Smooth muscle cell (in vitro differentiated cells): Measurements from ENCODE around the gene UGT3A1. TPM values are rescaled to one million over a fixed set of nuclear protein-coding genes. Genes with fewer than 3 reads are reported as not detected.
"Not testable (repeated sequence)": the region's sequence is repeated elsewhere in the genome, so short reads cannot be mapped to it uniquely, and the experiment has no call there.

Experiments used
- DNase-seq: peaks from one replicate; lab custom pipeline; 2025; ENCODE audit not compliant: unreplicated experiment; lab: John Stamatoyannopoulos, UW
- H2AFZ ChIP-seq: fragments of 200-600 bp; sonication (generic); 2 replicates; pipeline ENCODE4 v1.6.0; 2016; ENCODE audit warnings: antibody characterized with exemption, low read depth, mild to moderate bottlenecking
- H3F3A ChIP-seq: fragments of 200-600 bp; sonication (generic); 2 replicates; pipeline ENCODE4 v1.6.0; 2017; ENCODE audit warnings: antibody characterized with exemption, low read depth
- H3K27ac ChIP-seq: fragments of 200-600 bp; sonication (generic); 2 replicates; pipeline ENCODE4 v1.5.1; 2016; ENCODE audit warnings: low read depth, mild to moderate bottlenecking
- H3K27me3 ChIP-seq: fragments of 200-600 bp; sonication (generic); 2 replicates; pipeline ENCODE4 v1.6.1; 2016; ENCODE audit warnings: low read depth, mild to moderate bottlenecking
- H3K36me3 ChIP-seq: fragments of 200-600 bp; sonication (generic); 2 replicates; pipeline ENCODE4 v1.5.1; 2016; ENCODE audit warnings: low read depth
- H3K4me1 ChIP-seq: fragments of 200-600 bp; sonication (generic); 2 replicates; pipeline ENCODE4 v1.5.1; 2016; ENCODE audit warnings: low read depth
- H3K4me2 ChIP-seq: fragments of 200-600 bp; sonication (generic); 2 replicates; pipeline ENCODE4 v1.6.0; 2016; ENCODE audit warnings: mild to moderate bottlenecking
- H3K4me3 ChIP-seq: fragments of 200-600 bp; sonication (generic); 2 replicates; pipeline ENCODE4 v1.5.1; 2016; ENCODE audit warnings: mild to moderate bottlenecking
- H3K79me2 ChIP-seq: fragments of 200-600 bp; sonication (generic); 2 replicates; pipeline ENCODE4 v1.6.0; 2016; ENCODE audit warnings: low read depth, mild to moderate bottlenecking
- H3K9ac ChIP-seq: fragments of 200-600 bp; sonication (generic); 2 replicates; pipeline ENCODE4 v1.6.0; 2016; ENCODE audit warnings: low read depth
- H3K9me3 ChIP-seq: fragments of 200-600 bp; sonication (generic); replicated peaks from 2 replicates; pipeline ENCODE4 v1.5.1; 2016; ENCODE audit warnings: low read depth
- H4K20me1 ChIP-seq: fragments of 200-600 bp; sonication (generic); 2 replicates; pipeline ENCODE4 v1.6.0; 2016; ENCODE audit warnings: low read depth
- WGBS: methylation state at CpG from one replicate; pipeline ENCODE4 v1.1.7; 2016; ENCODE audit warnings: low lambda C conversion rate; 5-methylcytosine and 5-hydroxymethylcytosine counted together
- polyA plus RNA-seq: library from polyadenylated mRNA; unstranded; fragments of >200 nt; fragmentation: Nextera tagmentation; extraction: Ambion mirVana; gene quantifications from 2 replicates; pipeline ENCODE4 v1.2.1, GENCODE V29; 2016
- total RNA-seq: library from RNA; depleted of rRNA; stranded (reverse); fragments of >200 nt; gene quantifications from 2 replicates; pipeline ENCODE4 v1.2.3, GENCODE V29; 2014
- TF ChIP-seq, protein P1 (sequence below): fragments of 200-600 bp; sonication (generic); IDR thresholded peaks from 2 replicates; pipeline ENCODE4 v1.5.1; 2017; ENCODE audit warnings: borderline replicate concordance, mild to moderate bottlenecking, antibody characterized with exemption; ENCODE audit not compliant: insufficient read depth, poor library complexity, severe bottlenecking

UGT3A1 gene
- total and polyA plus RNA-seq, 2 experiments from 2014 or later, result not detected

GRCh38 chr5:36027711-36028110 is 36.5 kb upstream of the UGT3A1 start:
- no peak overlapping the region for H2AFZ ChIP-seq
- no peak overlapping the region for H3K4me3 ChIP-seq
- no peaks in the 10 kb centered on the region for H3K27me3 ChIP-seq
- H3F3A ChIP-seq, result no peaks in the 10 kb centered on the region
- H3K4me1 ChIP-seq, result no peaks in the 10 kb centered on the region
- TF ChIP-seq, protein P1, sequence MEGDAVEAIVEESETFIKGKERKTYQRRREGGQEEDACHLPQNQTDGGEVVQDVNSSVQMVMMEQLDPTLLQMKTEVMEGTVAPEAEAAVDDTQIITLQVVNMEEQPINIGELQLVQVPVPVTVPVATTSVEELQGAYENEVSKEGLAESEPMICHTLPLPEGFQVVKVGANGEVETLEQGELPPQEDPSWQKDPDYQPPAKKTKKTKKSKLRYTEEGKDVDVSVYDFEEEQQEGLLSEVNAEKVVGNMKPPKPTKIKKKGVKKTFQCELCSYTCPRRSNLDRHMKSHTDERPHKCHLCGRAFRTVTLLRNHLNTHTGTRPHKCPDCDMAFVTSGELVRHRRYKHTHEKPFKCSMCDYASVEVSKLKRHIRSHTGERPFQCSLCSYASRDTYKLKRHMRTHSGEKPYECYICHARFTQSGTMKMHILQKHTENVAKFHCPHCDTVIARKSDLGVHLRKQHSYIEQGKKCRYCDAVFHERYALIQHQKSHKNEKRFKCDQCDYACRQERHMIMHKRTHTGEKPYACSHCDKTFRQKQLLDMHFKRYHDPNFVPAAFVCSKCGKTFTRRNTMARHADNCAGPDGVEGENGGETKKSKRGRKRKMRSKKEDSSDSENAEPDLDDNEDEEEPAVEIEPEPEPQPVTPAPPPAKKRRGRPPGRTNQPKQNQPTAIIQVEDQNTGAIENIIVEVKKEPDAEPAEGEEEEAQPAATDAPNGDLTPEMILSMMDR, result no peak
- no peak overlapping the region for H3K9ac ChIP-seq
- H3K9me3 ChIP-seq, result no peaks in the 10 kb centered on the region
- H4K20me1 ChIP-seq, result no peaks in the 10 kb centered on the region
- no peaks in the 10 kb centered on the region for H3K36me3 ChIP-seq
- 93% methylated on average over 8 of the region's 8 CpGs for WGBS
- H3K79me2 ChIP-seq, result no peaks in the 10 kb centered on the region
- H3K27ac ChIP-seq, result no peak overlapping the region
- no peak for DNase-seq
- no peak overlapping the region for H3K4me2 ChIP-seq

- Histone ChIP-seq H3K36me3 (no peaks in the 10 kb centered on the region), H3K4me2 (no peak overlapping the region), H3K79me2 (no peaks in the 10 kb centered on the region), H2AFZ (no peak overlapping the region), H3K4me1 (no peaks in the 10 kb centered on the region), H4K20me1 (no peaks in the 10 kb centered on the region), H3K9ac (no peak overlapping the region), H3K27me3 (no peaks in the 10 kb centered on the region), H3K9me3 (no peaks in the 10 kb centered on the region), H3F3A (no peaks in the 10 kb centered on the region), H3K27ac (no peak overlapping the region), H3K4me3 (no peak overlapping the region)
- 64% methylated on average over 6 of the region's 6 CpGs for WGBS
- DNase-seq, result no peak
- TF ChIP-seq, protein P1, result no peak
Measured at GRCh38 chr5:36026706-36027465, 35.7 kb upstream of the UGT3A1 start.

- not testable (repeated sequence) for H3K4me1 ChIP-seq, H3K27me3 ChIP-seq, H3K9ac ChIP-seq, H3K4me2 ChIP-seq, H3K27ac ChIP-seq, H2AFZ ChIP-seq, H3F3A ChIP-seq, H3K9me3 ChIP-seq, H3K4me3 ChIP-seq, H3K79me2 ChIP-seq, H4K20me1 ChIP-seq, DNase-seq, H3K36me3 ChIP-seq
- 61% methylated on average over 6 of the region's 6 CpGs for WGBS
Measured at GRCh38 chr5:36022246-36022645, 31.1 kb upstream of the UGT3A1 start.

DNA sequence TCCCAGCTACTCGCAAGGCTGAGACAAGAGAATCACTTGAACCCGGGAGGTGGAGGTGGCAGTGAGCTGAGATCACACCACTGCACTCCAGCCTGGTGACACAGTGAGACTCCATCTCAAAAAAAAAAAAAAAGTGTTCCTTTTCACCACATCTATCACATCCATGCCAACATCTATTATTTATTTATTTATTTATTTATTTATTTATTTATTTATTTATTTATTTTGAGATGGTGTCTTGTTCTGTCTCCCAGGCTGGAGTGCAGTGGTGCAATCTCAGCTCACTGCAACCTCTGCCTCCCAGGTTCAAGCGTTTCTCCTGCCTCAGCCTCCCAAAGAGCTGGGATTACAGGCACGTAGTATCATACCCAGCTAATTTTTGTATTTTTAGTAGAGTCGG is 28.4 kb upstream of the UGT3A1 start:
- not testable (repeated sequence) for H2AFZ ChIP-seq, H3K27me3 ChIP-seq, H3K4me3 ChIP-seq, H3K4me1 ChIP-seq, H3K36me3 ChIP-seq, H3K27ac ChIP-seq, H3K9me3 ChIP-seq, H3K4me2 ChIP-seq, H3K9ac ChIP-seq, H3F3A ChIP-seq, DNase-seq, H4K20me1 ChIP-seq, H3K79me2 ChIP-seq
- 97% methylated on average over 5 of the region's 5 CpGs for WGBS
